H1 (cell line): ENCODE results near the gene PIAS4. TPM values are rescaled to one million over a fixed set of nuclear protein-coding genes. Genes with fewer than 3 reads are reported as not detected.

Source experiments
- FOSL1 ChIP-seq: IDR thresholded peaks from 2 replicates; pipeline ENCODE4 v1.6.1; 2011; ENCODE audit warnings: mild to moderate bottlenecking, low read depth, low read length, moderate library complexity; ENCODE audit not compliant: insufficient read depth
- GTF2F1 ChIP-seq: IDR thresholded peaks from 2 replicates; pipeline ENCODE4 v1.6.1; 2012; ENCODE audit warnings: low read depth, low read length, improper control_type of control experiment, borderline replicate concordance
- MAX ChIP-seq: IDR thresholded peaks from 2 replicates; pipeline ENCODE4 v1.6.1; 2012; ENCODE audit warnings: inconsistent platforms
- NRF1 ChIP-seq: IDR thresholded peaks from 2 replicates; pipeline ENCODE4 v1.6.1; 2011; ENCODE audit warnings: mild to moderate bottlenecking, low read depth, low read length, improper control_type of control experiment
- POLR2A ChIP-seq, 2 experiments: IDR thresholded peaks; 1 replicate in 1 of 2; 2 replicates in 1 of 2; pipeline ENCODE4 v1.6.1; 2011; ENCODE audit warnings: low read depth in 2 of 2, low read length in 2 of 2, mild to moderate bottlenecking in 2 of 2; ENCODE audit errors: control extremely low read depth in 1 of 2
- SRF ChIP-seq: IDR thresholded peaks from 2 replicates; pipeline ENCODE4 v1.6.1; 2011; ENCODE audit warnings: mild to moderate bottlenecking, low read depth, low read length, moderate library complexity
- USF2 ChIP-seq: IDR thresholded peaks from 2 replicates; pipeline ENCODE4 v1.6.1; 2011; ENCODE audit warnings: low read length, improper control_type of control experiment
- polyA plus RNA-seq, 7 experiments: library from polyadenylated mRNA; depleted of rRNA in 3 of 7; stranded (reverse) in 5 of 7; unstranded in 2 of 7; fragments of >200 nt in 5 of 7; fragments of 200-250 nt in 2 of 7; gene quantifications; 1 replicate in 5 of 7; 2 replicates in 1 of 7; 4 replicates in 1 of 7; pipeline versions ENCODE4 v1.2.1 to v1.2.3, GENCODE V29; 2011 to 2013; ENCODE audit warnings: missing spikeins in 2 of 7, mixed read lengths in 2 of 7
- total RNA-seq: library from RNA; stranded (reverse); fragmentation: NEBNext Ultra II Directional; extraction: Animal tissue kit (Norgen Biotek cat#: 25700); gene quantifications from 2 replicates; pipeline ENCODE4 v1.2.1, GENCODE V29; 2021

Gene PIAS4
- total and polyA plus RNA-seq, 2 of the 8 experiments (the other 6 are each of a cell fraction or from before 2014, with no cell fraction given) = 30.2 to 51.4 TPM

- TF ChIP-seq NRF1 (peak; percentile 91), USF2 (peak; percentile 96), SRF (no peak), FOSL1 (no peak), MAX (peak; percentile 61), GTF2F1 (peak; percentile 93), POLR2A (IDR thresholded peaks at IDR 0.05; ENCODE audit: control extremely low read depth in 1 of 2, low read depth in 2 of 2, low read length in 2 of 2) (peak; percentile 100)
Observed at GRCh38 chr19:3984908-3985642, 22.5 kb upstream of the PIAS4 start, which contains the start of gene EEF2 (continued).
